Sigmoid colon (tissue), 7 donors: Measurements from ENCODE around the gene NAT14. TPM values are rescaled to one million over a fixed set of nuclear protein-coding genes. Genes with fewer than 3 reads are reported as not detected.

Experiments
- DNase-seq: peaks from one replicate; pipeline ENCODE4 v3.0.0-alpha.2; 2019
- H3K27ac ChIP-seq, 4 donors: fragments of 200-600 bp; sonication (generic); one replicate each; pipeline ENCODE4 v1.5.1; 2016 to 2019; ENCODE audit warnings: mild to moderate bottlenecking in 1 of 4
- H3K27me3 ChIP-seq, 3 donors: fragments of 200-600 bp; sonication (generic); one replicate each; pipeline ENCODE4 v1.5.1; 2019; ENCODE audit warnings: mild to moderate bottlenecking in 1 of 3
- H3K36me3 ChIP-seq, 4 donors: fragments of 200-600 bp; sonication (generic); one replicate each; pipeline ENCODE4 v1.5.1; 2016 to 2019
- H3K4me1 ChIP-seq, 4 donors: fragments of 200-600 bp; sonication (generic); one replicate each; pipeline ENCODE4 v1.5.1; 2017 to 2019
- H3K4me3 ChIP-seq, 4 donors: fragments of 200-600 bp; sonication (generic); one replicate each; pipeline ENCODE4 v1.5.1; 2017 to 2019; ENCODE audit warnings: mild to moderate bottlenecking in 2 of 4, moderate library complexity in 1 of 4
- H3K9me3 ChIP-seq, 4 donors: fragments of 200-600 bp in 3 of 4; sonication (generic) in 3 of 4; one replicate each; pipeline versions ENCODE4 v1.5.1 to v1.6.1; 2013 to 2019
- CTCF ChIP-seq, 4 experiments: fragments of 450-650 bp in 3 of 4; fragments of 200-600 bp in 1 of 4; IDR thresholded peaks; one replicate each; pipeline ENCODE4 v1.5.1; 2016 to 2019; ENCODE audit warnings: antibody characterized with exemption in 4 of 4, mild to moderate bottlenecking in 3 of 4, moderate library complexity in 2 of 4
- EP300 ChIP-seq, 4 donors: sonication (generic); formaldehyde crosslinking; IDR thresholded peaks; one replicate each; pipeline ENCODE4 v1.6.1; 2017; ENCODE audit warnings: antibody characterized with exemption in 4 of 4
- POLR2A ChIP-seq, 2 donors: fragments of 450-650 bp; IDR thresholded peaks; one replicate each; pipeline ENCODE4 v1.6.1; 2016; ENCODE audit warnings: antibody characterized with exemption in 2 of 2, mild to moderate bottlenecking in 2 of 2, moderate library complexity in 2 of 2
- POLR2AphosphoS5 ChIP-seq, 4 donors: sonication (generic); formaldehyde crosslinking; IDR thresholded peaks; one replicate each; pipeline ENCODE4 v1.6.1; 2017; ENCODE audit warnings: antibody characterized with exemption in 4 of 4
- WGBS, 2 donors: extraction: QIAGEN DNeasy Blood & Tissue Kit; methylation state at CpG; one replicate each; pipeline ENCODE4 v1.1.7; 2013; 5-methylcytosine and 5-hydroxymethylcytosine counted together
- intact Hi-C: fragments of 100-400 bp; cut with DNase I; formaldehyde crosslinking; loops from one replicate; pipeline ENCODE4 v1.15.1; 2023
- polyA plus RNA-seq, 3 donors: library from polyadenylated mRNA; stranded (reverse); fragments of 200-250 nt; gene quantifications; one replicate each; pipeline ENCODE4 v1.2.3, GENCODE V29; 2013
- total RNA-seq, 4 donors: library from RNA; depleted of rRNA; stranded (reverse); fragments of >200 nt; gene quantifications; one replicate each; pipeline ENCODE4 v1.1.0, GENCODE V29; 2016
- donor health status: healthy with polysubstance abuse.
- donor health status: Bipolar disorder and iron deficiency.
- donor health status: healthy.

The NAT14 gene
- total and polyA plus RNA-seq, 7 donors = 1.4 to 13.7 (median 7.8) TPM

- intact Hi-C loops = no loop called here
- H3K4me3 ChIP-seq = no peak within 1 kb of the TSS
- H3K4me1 ChIP-seq = peaks cover 0 to 25% (median 21%) of the 10 kb centered on the region in 4 donors
- no peaks in the 10 kb centered on the region for H3K36me3 ChIP-seq
- no peak for DNase-seq
- no peak for TF ChIP-seq POLR2A (IDR thresholded peaks at IDR 0.05)
- no peak for TF ChIP-seq POLR2AphosphoS5 (IDR thresholded peaks at IDR 0.05)
- TF ChIP-seq CTCF (IDR thresholded peaks at IDR 0.05) = no peak
- no peak for TF ChIP-seq EP300 (IDR thresholded peaks at IDR 0.05)
- peaks cover 59 to 82% (median 65%) of the 10 kb centered on the region in 3 donors for H3K27me3 ChIP-seq
- 2 to 9% methylated on average over 43 of the region's 43 CpGs for WGBS, 2 donors
- no peaks in the 10 kb centered on the region for H3K9me3 ChIP-seq
- no peak within 1 kb of the TSS for H3K27ac ChIP-seq
Measured at GRCh38 chr19:55443045-55443823, 41.8 kb upstream of the NAT14 start, which contains the start of gene SHISA7. SHISA7 (minus strand) TSS chr19:55443300; CDS start chr19:55442863, 437 bp downstream.

- no peak for DNase-seq
- no peaks in the 10 kb centered on the region for H3K36me3 ChIP-seq
- WGBS, 2 donors = 38 to 41% methylated on average over 18 of the region's 18 CpGs
- intact Hi-C loops = no loop called here
- H3K4me1 ChIP-seq = peaks cover 0 to 25% (median 21%) of the 10 kb centered on the region in 4 donors
- H3K4me3 ChIP-seq = no peak overlapping the region
- no peak for TF ChIP-seq EP300 (IDR thresholded peaks at IDR 0.05)
- TF ChIP-seq POLR2A (IDR thresholded peaks at IDR 0.05) = no peak
- H3K27ac ChIP-seq = no peak overlapping the region
- H3K9me3 ChIP-seq = no peaks in the 10 kb centered on the region
- H3K27me3 ChIP-seq = peaks cover 52 to 75% (median 58%) of the 10 kb centered on the region in 3 donors
Measured at GRCh38 chr19:55443824-55444480, 41.0 kb upstream of the NAT14 start.

GRCh38 chr19:55444646-55445045 lies 40.3 kb upstream of the NAT14 start:
- 46 to 47% methylated on average over 11 of the region's 11 CpGs for WGBS, 2 donors
- Histone ChIP-seq H3K9me3 (no peaks in the 10 kb centered on the region), H3K27ac (no peak overlapping the region), H3K4me1 (peaks cover 0 to 25% (median 21%) of the 10 kb centered on the region in 4 donors), H3K27me3 (peaks cover 53 to 75% (median 58%) of the 10 kb centered on the region in 3 donors), H3K36me3 (no peaks in the 10 kb centered on the region), H3K4me3 (no peak overlapping the region)
- no peak for TF ChIP-seq POLR2A (IDR thresholded peaks at IDR 0.05)
- no peak for TF ChIP-seq EP300 (IDR thresholded peaks at IDR 0.05)
- no peak for TF ChIP-seq POLR2AphosphoS5 (IDR thresholded peaks at IDR 0.05)
- no peak for TF ChIP-seq CTCF (IDR thresholded peaks at IDR 0.05)
- DNase-seq = no peak
- intact Hi-C loops = no loop called here

GRCh38 chr19:55446060-55446459 lies 38.9 kb upstream of the NAT14 start:
- no peak for DNase-seq
- H3K4me1 ChIP-seq = peaks cover 0 to 18% (median 17%) of the 10 kb centered on the region in 4 donors
- H3K27me3 ChIP-seq = peaks cover 47 to 71% (median 52%) of the 10 kb centered on the region in 3 donors
- TF ChIP-seq EP300 (IDR thresholded peaks at IDR 0.05) (no peak), POLR2A (IDR thresholded peaks at IDR 0.05) (no peak), CTCF (IDR thresholded peaks at IDR 0.05) (no peak), POLR2AphosphoS5 (IDR thresholded peaks at IDR 0.05) (no peak)
- no peaks in the 10 kb centered on the region for H3K9me3 ChIP-seq
- intact Hi-C loops = no loop called here
- no peak overlapping the region for H3K27ac ChIP-seq
- WGBS, 2 donors = 65 to 70% methylated on average over 8 of the region's 8 CpGs
- H3K36me3 ChIP-seq = no peaks in the 10 kb centered on the region
- no peak overlapping the region for H3K4me3 ChIP-seq
